Measurements from ENCODE around the gene NFATC2IP.

DNA sequence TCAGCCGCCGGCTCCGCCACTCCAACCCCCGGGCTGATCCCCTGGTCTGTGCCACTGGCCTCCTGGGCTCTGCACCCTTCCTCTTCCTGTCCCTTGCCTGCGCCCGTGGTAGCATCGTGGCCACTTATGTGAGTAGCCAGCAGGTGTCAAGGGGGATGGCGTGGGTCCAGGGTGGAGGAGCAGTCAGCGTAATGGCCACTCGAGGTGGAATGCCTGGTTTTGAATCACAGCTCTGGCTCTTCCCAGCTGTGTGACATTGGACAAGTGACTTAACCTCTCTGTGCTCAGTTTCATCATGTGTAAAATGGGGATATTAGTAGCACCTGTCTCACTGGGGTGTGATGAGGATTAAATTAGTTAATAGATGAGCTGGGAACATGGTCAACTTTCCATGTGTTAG is 31.7 kb downstream of the NFATC2IP start:
- no peak for TF ChIP-seq NFYA (IDR thresholded peaks at IDR 0.05; ENCODE audit: borderline replicate concordance, low read depth, low read length)
- TF ChIP-seq ZSCAN29 (IDR thresholded peaks at IDR 0.05) = no peak
- no peak; the same call in 1 of the 2 replicates for TF ChIP-seq POLR2A (IDR thresholded peaks at IDR 0.05; ENCODE audit: low read depth, low read length)
- TF ChIP-seq, protein P1, sequence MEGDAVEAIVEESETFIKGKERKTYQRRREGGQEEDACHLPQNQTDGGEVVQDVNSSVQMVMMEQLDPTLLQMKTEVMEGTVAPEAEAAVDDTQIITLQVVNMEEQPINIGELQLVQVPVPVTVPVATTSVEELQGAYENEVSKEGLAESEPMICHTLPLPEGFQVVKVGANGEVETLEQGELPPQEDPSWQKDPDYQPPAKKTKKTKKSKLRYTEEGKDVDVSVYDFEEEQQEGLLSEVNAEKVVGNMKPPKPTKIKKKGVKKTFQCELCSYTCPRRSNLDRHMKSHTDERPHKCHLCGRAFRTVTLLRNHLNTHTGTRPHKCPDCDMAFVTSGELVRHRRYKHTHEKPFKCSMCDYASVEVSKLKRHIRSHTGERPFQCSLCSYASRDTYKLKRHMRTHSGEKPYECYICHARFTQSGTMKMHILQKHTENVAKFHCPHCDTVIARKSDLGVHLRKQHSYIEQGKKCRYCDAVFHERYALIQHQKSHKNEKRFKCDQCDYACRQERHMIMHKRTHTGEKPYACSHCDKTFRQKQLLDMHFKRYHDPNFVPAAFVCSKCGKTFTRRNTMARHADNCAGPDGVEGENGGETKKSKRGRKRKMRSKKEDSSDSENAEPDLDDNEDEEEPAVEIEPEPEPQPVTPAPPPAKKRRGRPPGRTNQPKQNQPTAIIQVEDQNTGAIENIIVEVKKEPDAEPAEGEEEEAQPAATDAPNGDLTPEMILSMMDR (IDR thresholded peaks at IDR 0.05 in 2 of 3, conservative IDR thresholded peaks at IDR 0.05 in 1 of 3; ENCODE audit: control insufficient read depth in 2 of 3, extremely low read depth in 1 of 3, insufficient read depth in 1 of 3, low read depth in 3 of 3, low read length in 3 of 3) = no peak
- TF ChIP-seq EP300 (IDR thresholded peaks at IDR 0.05; ENCODE audit: borderline replicate concordance in 1 of 2, control insufficient read depth in 1 of 2, low read depth in 2 of 2, low read length in 2 of 2) = no peak
- TF ChIP-seq, protein P2, sequence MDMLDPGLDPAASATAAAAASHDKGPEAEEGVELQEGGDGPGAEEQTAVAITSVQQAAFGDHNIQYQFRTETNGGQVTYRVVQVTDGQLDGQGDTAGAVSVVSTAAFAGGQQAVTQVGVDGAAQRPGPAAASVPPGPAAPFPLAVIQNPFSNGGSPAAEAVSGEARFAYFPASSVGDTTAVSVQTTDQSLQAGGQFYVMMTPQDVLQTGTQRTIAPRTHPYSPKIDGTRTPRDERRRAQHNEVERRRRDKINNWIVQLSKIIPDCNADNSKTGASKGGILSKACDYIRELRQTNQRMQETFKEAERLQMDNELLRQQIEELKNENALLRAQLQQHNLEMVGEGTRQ (IDR thresholded peaks at IDR 0.05; ENCODE audit: borderline replicate concordance, low read depth, low read length) = no peak
- TF ChIP-seq, protein P3, sequence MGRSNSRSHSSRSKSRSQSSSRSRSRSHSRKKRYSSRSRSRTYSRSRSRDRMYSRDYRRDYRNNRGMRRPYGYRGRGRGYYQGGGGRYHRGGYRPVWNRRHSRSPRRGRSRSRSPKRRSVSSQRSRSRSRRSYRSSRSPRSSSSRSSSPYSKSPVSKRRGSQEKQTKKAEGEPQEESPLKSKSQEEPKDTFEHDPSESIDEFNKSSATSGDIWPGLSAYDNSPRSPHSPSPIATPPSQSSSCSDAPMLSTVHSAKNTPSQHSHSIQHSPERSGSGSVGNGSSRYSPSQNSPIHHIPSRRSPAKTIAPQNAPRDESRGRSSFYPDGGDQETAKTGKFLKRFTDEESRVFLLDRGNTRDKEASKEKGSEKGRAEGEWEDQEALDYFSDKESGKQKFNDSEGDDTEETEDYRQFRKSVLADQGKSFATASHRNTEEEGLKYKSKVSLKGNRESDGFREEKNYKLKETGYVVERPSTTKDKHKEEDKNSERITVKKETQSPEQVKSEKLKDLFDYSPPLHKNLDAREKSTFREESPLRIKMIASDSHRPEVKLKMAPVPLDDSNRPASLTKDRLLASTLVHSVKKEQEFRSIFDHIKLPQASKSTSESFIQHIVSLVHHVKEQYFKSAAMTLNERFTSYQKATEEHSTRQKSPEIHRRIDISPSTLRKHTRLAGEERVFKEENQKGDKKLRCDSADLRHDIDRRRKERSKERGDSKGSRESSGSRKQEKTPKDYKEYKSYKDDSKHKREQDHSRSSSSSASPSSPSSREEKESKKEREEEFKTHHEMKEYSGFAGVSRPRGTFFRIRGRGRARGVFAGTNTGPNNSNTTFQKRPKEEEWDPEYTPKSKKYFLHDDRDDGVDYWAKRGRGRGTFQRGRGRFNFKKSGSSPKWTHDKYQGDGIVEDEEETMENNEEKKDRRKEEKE (IDR thresholded peaks at IDR 0.05) = no peak
- no peak for TF ChIP-seq POLR2AphosphoS2 (IDR thresholded peaks at IDR 0.05; ENCODE audit: low read depth, low read length)
- TF ChIP-seq NFIC (IDR thresholded peaks at IDR 0.05; ENCODE audit: low read depth, low read length) = no peak
- TF ChIP-seq BRCA1 (IDR thresholded peaks at IDR 0.05; ENCODE audit: low read depth, low read length) = no peak
- TF ChIP-seq, protein P4, sequence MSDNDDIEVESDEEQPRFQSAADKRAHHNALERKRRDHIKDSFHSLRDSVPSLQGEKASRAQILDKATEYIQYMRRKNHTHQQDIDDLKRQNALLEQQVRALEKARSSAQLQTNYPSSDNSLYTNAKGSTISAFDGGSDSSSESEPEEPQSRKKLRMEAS (IDR thresholded peaks at IDR 0.05; ENCODE audit: low read depth, low read length) = no peak
